ENCODE measurements around the gene RCCD1. TPM values are rescaled to one million over a fixed set of nuclear protein-coding genes. Genes with fewer than 3 reads are reported as not detected.

RCCD1 gene
- total and polyA plus RNA-seq, 5 donors from 2014 or later: 2.2 to 6.2 (median 4.0) TPM

DNA sequence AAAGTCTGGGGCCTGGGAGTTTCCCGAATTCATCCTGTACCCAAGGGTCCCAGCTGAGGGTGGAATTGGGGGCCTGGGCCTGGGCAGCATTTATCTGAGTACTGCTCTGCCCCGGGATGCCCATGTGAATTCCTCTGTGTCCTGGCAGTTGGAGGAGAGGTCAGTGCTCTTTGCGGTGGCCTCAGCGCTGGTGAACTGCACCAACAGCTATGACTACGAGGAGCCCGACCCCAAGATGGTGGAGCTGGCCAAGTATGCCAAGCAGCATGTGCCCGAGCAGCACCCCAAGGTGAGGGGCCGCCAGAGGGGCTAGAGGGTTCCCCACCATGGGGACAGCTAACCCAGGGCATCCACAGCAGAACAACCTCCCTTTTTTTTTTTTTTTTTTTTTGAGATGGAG, 6.2 kb upstream of the RCCD1 start:
- Mint-ChIP-seq H3K4me3 (no peak overlapping the region), H3K36me3 (peaks cover 22% of the 10 kb centered on the region), H3K27me3 (no peaks in the 10 kb centered on the region), H3K27ac (no peak overlapping the region), H3K9me3 (peaks cover 0 to 1% (median 0%) of the 10 kb centered on the region in 7 donors), H3K4me1 (no peaks in the 10 kb centered on the region)
- Histone ChIP-seq H3K27ac (ENCODE audit: insufficient read depth, low read length, poor library complexity, severe bottlenecking) (no peak overlapping the region), H3K36me3 (ENCODE audit: control insufficient read depth, insufficient read depth, low read length) (peaks cover 65% of the 10 kb centered on the region), H3K4me1 (ENCODE audit: control insufficient read depth, insufficient read depth, low read length, poor library complexity, severe bottlenecking) (no peaks in the 10 kb centered on the region), H3K27me3 (ENCODE audit: control insufficient read depth, insufficient read depth, low read length) (no peaks in the 10 kb centered on the region), H3K9me3 (ENCODE audit: control insufficient read depth in 2 of 2, low read length in 2 of 2) (no peaks in the 10 kb centered on the region), H3K4me3 (ENCODE audit: low read depth, low read length) (no peak overlapping the region)
- no peak for DNase-seq
- ATAC-seq (ENCODE audit: low read depth in 2 of 2): no peak

DNA sequence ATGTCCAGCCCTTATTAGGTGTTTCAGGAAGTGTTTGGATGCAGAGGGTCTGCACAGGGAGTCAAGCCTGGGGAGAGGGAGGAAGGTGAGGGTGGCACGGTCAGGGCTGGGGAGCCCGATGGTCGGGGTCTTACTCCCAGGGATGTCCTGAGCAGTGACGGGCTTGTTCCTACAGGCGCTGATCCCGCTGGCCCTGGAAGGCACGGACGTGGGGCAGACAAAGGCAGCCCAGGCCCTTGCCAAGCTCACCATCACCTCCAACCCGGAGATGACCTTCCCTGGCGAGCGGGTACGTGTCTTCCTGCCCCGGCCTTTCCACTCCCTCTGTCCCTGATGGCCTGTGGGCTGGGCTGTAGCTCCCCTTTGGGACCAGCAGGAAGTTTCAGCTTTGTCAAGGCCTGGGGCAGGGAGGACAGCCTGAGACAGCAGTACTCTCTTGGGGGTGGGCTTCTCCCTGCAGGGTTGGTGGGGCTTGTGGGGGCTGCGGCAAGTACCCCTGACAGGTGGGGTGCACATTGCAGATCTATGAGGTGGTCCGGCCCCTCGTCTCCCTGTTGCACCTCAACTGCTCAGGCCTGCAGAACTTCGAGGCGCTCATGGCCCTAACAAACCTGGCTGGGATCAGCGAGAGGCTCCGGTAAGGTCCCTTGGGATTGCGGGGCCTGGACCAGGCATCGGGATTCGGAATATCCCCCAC, 4.6 kb upstream of the RCCD1 start:
- Mint-ChIP-seq H3K27me3 (no peaks in the 10 kb centered on the region), H3K4me1 (peaks cover 0 to 8% (median 3%) of the 10 kb centered on the region in 4 donors), H3K36me3 (peaks cover 17% of the 10 kb centered on the region), H3K4me3 (no peak overlapping the region), H3K9me3 (peaks cover 0 to 1% (median 0%) of the 10 kb centered on the region in 7 donors), H3K27ac (peak overlapping the region in 1 of 3 donors; percentile 14)
- H3K36me3 ChIP-seq (ENCODE audit: control insufficient read depth, insufficient read depth, low read length): peaks cover 51% of the 10 kb centered on the region
- H3K27ac ChIP-seq (ENCODE audit: insufficient read depth, low read length, poor library complexity, severe bottlenecking): no peak overlapping the region
- ATAC-seq (ENCODE audit: low read depth in 2 of 2) (no peak), DNase-seq (no peak)
- H3K27me3 ChIP-seq (ENCODE audit: control insufficient read depth, insufficient read depth, low read length): no peaks in the 10 kb centered on the region
- H3K9me3 ChIP-seq (ENCODE audit: control insufficient read depth in 2 of 2, low read length in 2 of 2): no peaks in the 10 kb centered on the region
- H3K4me3 ChIP-seq (ENCODE audit: low read depth, low read length): no peak overlapping the region
- H3K4me1 ChIP-seq (ENCODE audit: control insufficient read depth, insufficient read depth, low read length, poor library complexity, severe bottlenecking): peaks cover 5% of the 10 kb centered on the region

DNA sequence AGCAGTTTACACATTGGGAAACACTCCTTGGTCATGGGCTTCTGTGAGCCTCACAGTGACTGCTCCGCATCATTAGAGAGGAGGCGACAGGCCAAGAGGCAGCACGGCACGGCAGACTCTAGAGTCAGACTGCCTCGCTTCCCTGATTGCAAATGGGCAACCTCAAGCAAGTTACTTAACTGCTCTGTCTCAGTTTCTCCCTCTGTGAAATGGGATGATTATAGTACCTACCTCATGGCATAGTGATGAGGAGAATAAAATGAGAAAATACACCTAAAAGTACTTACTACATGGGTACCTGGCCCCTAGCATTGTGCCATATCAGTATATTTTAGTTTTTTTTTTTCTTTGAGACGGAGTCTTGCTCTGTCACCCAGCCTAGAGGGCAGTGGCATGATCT, 4.0 kb upstream of the RCCD1 start:
- no peak for DNase-seq
- no peaks in the 10 kb centered on the region for H3K27me3 ChIP-seq (ENCODE audit: control insufficient read depth, insufficient read depth, low read length)
- H3K4me3 ChIP-seq (ENCODE audit: low read depth, low read length): no peak overlapping the region
- no peak for ATAC-seq (ENCODE audit: low read depth in 2 of 2)
- Mint-ChIP-seq H3K9me3 (peaks cover 0 to 1% (median 0%) of the 10 kb centered on the region in 7 donors), H3K4me1 (peaks cover 0 to 11% (median 3%) of the 10 kb centered on the region in 4 donors), H3K4me3 (no peak overlapping the region), H3K36me3 (peaks cover 17% of the 10 kb centered on the region), H3K27ac (no peak overlapping the region), H3K27me3 (no peaks in the 10 kb centered on the region)
- H3K9me3 ChIP-seq (ENCODE audit: control insufficient read depth in 2 of 2, low read length in 2 of 2): no peaks in the 10 kb centered on the region
- H3K27ac ChIP-seq (ENCODE audit: insufficient read depth, low read length, poor library complexity, severe bottlenecking): no peak overlapping the region
- peaks cover 10% of the 10 kb centered on the region for H3K4me1 ChIP-seq (ENCODE audit: control insufficient read depth, insufficient read depth, low read length, poor library complexity, severe bottlenecking)
- H3K36me3 ChIP-seq (ENCODE audit: control insufficient read depth, insufficient read depth, low read length): peaks cover 49% of the 10 kb centered on the region

DNA sequence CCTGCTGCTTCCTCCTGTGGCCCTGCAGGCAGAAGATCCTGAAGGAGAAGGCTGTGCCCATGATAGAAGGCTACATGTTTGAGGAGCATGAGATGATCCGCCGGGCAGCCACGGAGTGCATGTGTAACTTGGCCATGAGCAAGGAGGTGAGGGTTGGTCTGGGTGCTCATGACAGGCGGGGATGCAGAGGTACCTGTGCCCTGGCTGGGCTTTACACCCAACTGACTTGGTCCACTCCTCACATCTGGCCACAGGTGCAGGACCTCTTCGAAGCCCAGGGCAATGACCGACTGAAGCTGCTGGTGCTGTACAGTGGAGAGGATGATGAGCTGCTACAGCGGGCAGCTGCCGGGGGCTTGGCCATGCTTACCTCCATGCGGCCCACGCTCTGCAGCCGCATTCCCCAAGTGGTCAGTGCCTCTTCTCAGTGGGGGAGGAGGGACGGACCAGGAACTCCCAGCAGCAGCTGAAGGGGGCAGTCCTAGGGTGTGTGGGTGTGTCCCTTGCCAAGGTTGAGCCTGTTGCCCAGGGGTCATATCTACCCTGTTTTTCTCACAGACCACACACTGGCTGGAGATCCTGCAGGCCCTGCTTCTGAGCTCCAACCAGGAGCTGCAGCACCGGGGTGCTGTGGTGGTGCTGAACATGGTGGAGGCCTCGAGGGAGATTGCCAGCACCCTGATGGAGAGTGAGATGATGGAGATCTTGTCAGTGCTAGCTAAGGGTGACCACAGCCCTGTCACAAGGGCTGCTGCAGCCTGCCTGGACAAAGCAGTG, 1.6 kb upstream of the RCCD1 start:
- Mint-ChIP-seq H3K4me1 (peaks cover 0 to 21% (median 7%) of the 10 kb centered on the region in 4 donors), H3K9me3 (peaks cover 0 to 1% (median 0%) of the 10 kb centered on the region in 7 donors), H3K4me3 (peak overlapping the region in 2 of 4 donors; percentile 39 to 92), H3K27ac (peak overlapping the region in 2 of 3 donors; percentile 59 to 93), H3K36me3 (peaks cover 14% of the 10 kb centered on the region), H3K27me3 (no peaks in the 10 kb centered on the region)
- Histone ChIP-seq H3K4me3 (ENCODE audit: low read depth, low read length) (no peak overlapping the region), H3K9me3 (ENCODE audit: control insufficient read depth in 2 of 2, low read length in 2 of 2) (no peaks in the 10 kb centered on the region), H3K4me1 (ENCODE audit: control insufficient read depth, insufficient read depth, low read length, poor library complexity, severe bottlenecking) (peaks cover 24% of the 10 kb centered on the region), H3K27me3 (ENCODE audit: control insufficient read depth, insufficient read depth, low read length) (no peaks in the 10 kb centered on the region), H3K27ac (ENCODE audit: insufficient read depth, low read length, poor library complexity, severe bottlenecking) (no peak overlapping the region), H3K36me3 (ENCODE audit: control insufficient read depth, insufficient read depth, low read length) (peaks cover 32% of the 10 kb centered on the region)
- DNase-seq (no peak), ATAC-seq (ENCODE audit: low read depth in 2 of 2) (no peak)

GRCh38 chr15:90953947-90954711, 555 bp upstream of the RCCD1 start:
- H3K27me3 ChIP-seq (ENCODE audit: control insufficient read depth, insufficient read depth, low read length): no peaks in the 10 kb centered on the region
- peaks cover 9% of the 10 kb centered on the region for H3K36me3 Mint-ChIP-seq
- no peaks in the 10 kb centered on the region for H3K27me3 Mint-ChIP-seq
- H3K4me1 ChIP-seq (ENCODE audit: control insufficient read depth, insufficient read depth, low read length, poor library complexity, severe bottlenecking): peaks cover 24% of the 10 kb centered on the region
- peak overlapping the region; percentile 96 for H3K27ac ChIP-seq (ENCODE audit: insufficient read depth, low read length, poor library complexity, severe bottlenecking)
- peaks cover 26% of the 10 kb centered on the region for H3K36me3 ChIP-seq (ENCODE audit: control insufficient read depth, insufficient read depth, low read length)
- ATAC-seq (ENCODE audit: low read depth in 2 of 2): no peak
- peak overlapping the region; percentile 48 to 95 (median 93) for H3K27ac Mint-ChIP-seq
- no peak for DNase-seq
- H3K4me1 Mint-ChIP-seq: peaks cover 0 to 21% (median 7%) of the 10 kb centered on the region in 4 donors
- no peaks in the 10 kb centered on the region for H3K9me3 ChIP-seq (ENCODE audit: control insufficient read depth in 2 of 2, low read length in 2 of 2)
- H3K9me3 Mint-ChIP-seq: peaks cover 0 to 1% (median 0%) of the 10 kb centered on the region in 7 donors
- peak overlapping the region; percentile 31 for H3K4me3 ChIP-seq (ENCODE audit: low read depth, low read length)
- H3K4me3 Mint-ChIP-seq: peak overlapping the region; percentile 89 to 96 (median 91)

DNA sequence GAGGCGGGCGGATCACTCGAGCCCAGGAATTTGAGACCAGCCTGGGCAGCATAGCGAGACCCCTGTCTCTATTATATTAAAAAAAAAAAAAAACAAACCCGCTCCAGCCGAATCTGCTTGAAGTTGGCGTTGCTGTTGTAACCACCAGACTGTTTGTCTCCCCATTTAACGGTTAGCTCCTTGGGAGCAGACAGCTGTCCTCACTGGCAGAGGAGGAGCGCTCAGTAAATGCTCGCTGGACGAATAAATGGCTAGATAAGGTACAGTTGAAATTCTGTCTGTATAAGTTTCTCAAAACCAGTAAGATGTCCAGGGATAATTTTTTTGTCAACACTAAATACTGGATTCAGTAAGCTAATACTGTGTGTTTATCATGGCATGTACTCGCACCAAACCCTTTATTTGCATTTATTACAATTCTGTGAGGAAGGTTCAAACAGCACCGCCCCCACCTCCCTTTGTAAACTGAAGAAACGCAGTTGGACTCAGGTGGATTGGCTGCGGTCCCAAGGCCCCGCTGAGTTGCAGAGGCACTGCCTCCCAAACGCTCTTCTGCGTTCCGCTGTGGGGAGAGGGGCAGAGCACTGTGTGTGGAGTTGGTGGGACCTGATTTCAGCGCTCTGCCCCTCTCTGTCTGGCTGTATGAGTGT, 1.1 kb downstream of the RCCD1 start:
- H3K27ac ChIP-seq (ENCODE audit: insufficient read depth, low read length, poor library complexity, severe bottlenecking): no peak overlapping the region
- peak overlapping the region; percentile 71 for H3K4me3 ChIP-seq (ENCODE audit: low read depth, low read length)

More for the DNA sequence above, 1.1 kb downstream of the RCCD1 start:
- Mint-ChIP-seq H3K27ac (peak overlapping the region in 2 of 3 donors; percentile 62 to 93), H3K9me3 (peaks cover 0 to 1% (median 0%) of the 10 kb centered on the region in 7 donors), H3K4me3 (peak overlapping the region; percentile 89 to 96 (median 91)), H3K36me3 (peaks cover 14% of the 10 kb centered on the region), H3K4me1 (peaks cover 0 to 26% (median 7%) of the 10 kb centered on the region in 4 donors), H3K27me3 (no peaks in the 10 kb centered on the region)
- ATAC-seq (ENCODE audit: low read depth in 2 of 2): no peak
- no peaks in the 10 kb centered on the region for H3K9me3 ChIP-seq (ENCODE audit: control insufficient read depth in 2 of 2, low read length in 2 of 2)
- H3K4me1 ChIP-seq (ENCODE audit: control insufficient read depth, insufficient read depth, low read length, poor library complexity, severe bottlenecking): peaks cover 24% of the 10 kb centered on the region
- H3K36me3 ChIP-seq (ENCODE audit: control insufficient read depth, insufficient read depth, low read length): peaks cover 19% of the 10 kb centered on the region
- H3K27me3 ChIP-seq (ENCODE audit: control insufficient read depth, insufficient read depth, low read length): no peaks in the 10 kb centered on the region
- peak in 1 of 3 donors; percentile 15 for DNase-seq

All from CD4-positive, CD25-positive, alpha-beta regulatory T cell (primary cell).